H1 (cell line): Measurements from ENCODE around the gene ARMC12. TPM values are rescaled to one million over a fixed set of nuclear protein-coding genes. Genes with fewer than 3 reads are reported as not detected.

Source experiments
- BCL11A ChIP-seq, 2 experiments: IDR thresholded peaks; one replicate each; pipeline ENCODE4 v1.6.1; 2011; ENCODE audit warnings: low read depth in 2 of 2, low read length in 2 of 2, mild to moderate bottlenecking in 2 of 2
- CEBPB ChIP-seq: IDR thresholded peaks from 2 replicates; pipeline ENCODE4 v1.6.1; 2012; ENCODE audit warnings: low read depth, low read length
- CHD1 ChIP-seq: IDR thresholded peaks from 2 replicates; pipeline ENCODE4 v1.6.1; 2012; ENCODE audit warnings: low read depth, low read length, improper control_type of control experiment
- CTCF ChIP-seq, 3 experiments: IDR thresholded peaks; 1 replicate in 2 of 3; 2 replicates in 1 of 3; pipeline versions ENCODE4 v1.5.1 to v1.6.1; 2011; ENCODE audit warnings: low read length in 3 of 3, mild to moderate bottlenecking in 3 of 3, inconsistent platforms in 2 of 3, low read depth in 1 of 3, moderate library complexity in 1 of 3; ENCODE audit not compliant: insufficient read depth in 1 of 3; ENCODE audit errors: control extremely low read depth in 1 of 3
- EGR1 ChIP-seq: IDR thresholded peaks from 2 replicates; pipeline ENCODE4 v1.6.1; 2011; ENCODE audit warnings: low read depth, low read length, borderline replicate concordance
- HDAC6 ChIP-seq: IDR thresholded peaks from one replicate; pipeline ENCODE4 v1.7.1; 2012; ENCODE audit warnings: low read depth, mild to moderate bottlenecking, inconsistent platforms, low read length, moderate library complexity
- JUND ChIP-seq: IDR thresholded peaks from 2 replicates; pipeline ENCODE4 v1.6.1; 2011; ENCODE audit warnings: mild to moderate bottlenecking, improper control_type of control experiment, low read length
- MAFK ChIP-seq: IDR thresholded peaks from 2 replicates; pipeline ENCODE4 v1.6.1; 2012; ENCODE audit warnings: low read depth, mild to moderate bottlenecking, improper control_type of control experiment, low read length
- NANOG ChIP-seq: IDR thresholded peaks from 2 replicates; pipeline ENCODE4 v1.6.1; 2011; ENCODE audit warnings: low read length, low read depth, mild to moderate bottlenecking, inconsistent platforms; ENCODE audit not compliant: insufficient read depth, poor library complexity, severe bottlenecking
- POU5F1 ChIP-seq: IDR thresholded peaks from 2 replicates; pipeline ENCODE4 v1.6.1; 2011; ENCODE audit warnings: low read depth, mild to moderate bottlenecking, low read length, moderate library complexity
- RNF2 ChIP-seq: fragments of 200-900, 300-1000 bp; sonication (generic); IDR thresholded peaks from 2 replicates; pipeline ENCODE4 v1.7.1; 2016; ENCODE audit warnings: borderline replicate concordance, low read depth, mild to moderate bottlenecking, antibody characterized with exemption, low read length; ENCODE audit not compliant: poor library complexity, severe bottlenecking; ENCODE audit errors: missing control alignments
- SAP30 ChIP-seq: fragments of 300-600 bp; sonication (generic); IDR thresholded peaks from 2 replicates; pipeline ENCODE4 v1.7.1; 2012; ENCODE audit warnings: low read length, moderate library complexity, mild to moderate bottlenecking, inconsistent platforms; ENCODE audit not compliant: insufficient read depth, insufficient replicate concordance
- SIX5 ChIP-seq: IDR thresholded peaks from 2 replicates; pipeline ENCODE4 v1.6.1; 2011; ENCODE audit warnings: mild to moderate bottlenecking, low read depth, low read length
- SP2 ChIP-seq: IDR thresholded peaks from 2 replicates; pipeline ENCODE4 v1.6.1; 2012; ENCODE audit warnings: mild to moderate bottlenecking, low read length, inconsistent platforms
- SP4 ChIP-seq: IDR thresholded peaks from 2 replicates; pipeline ENCODE4 v1.6.1; 2012; ENCODE audit warnings: low read length, inconsistent platforms
- TAF1 ChIP-seq: IDR thresholded peaks from 2 replicates; pipeline ENCODE4 v1.6.1; 2011; ENCODE audit warnings: mild to moderate bottlenecking, low read depth, low read length
- YY1 ChIP-seq: IDR thresholded peaks from 2 replicates; pipeline ENCODE4 v1.6.1; 2011; ENCODE audit warnings: low read depth, mild to moderate bottlenecking, low read length
- polyA plus RNA-seq, 7 experiments: library from polyadenylated mRNA; depleted of rRNA in 3 of 7; stranded (reverse) in 5 of 7; unstranded in 2 of 7; fragments of >200 nt in 5 of 7; fragments of 200-250 nt in 2 of 7; gene quantifications; 1 replicate in 5 of 7; 2 replicates in 1 of 7; 4 replicates in 1 of 7; pipeline versions ENCODE4 v1.2.1 to v1.2.3, GENCODE V29; 2011 to 2013; ENCODE audit warnings: missing spikeins in 2 of 7, mixed read lengths in 2 of 7
- total RNA-seq: library from RNA; stranded (reverse); fragmentation: NEBNext Ultra II Directional; extraction: Animal tissue kit (Norgen Biotek cat#: 25700); gene quantifications from 2 replicates; pipeline ENCODE4 v1.2.1, GENCODE V29; 2021
- TF ChIP-seq, protein P1 (sequence below): IDR thresholded peaks from 2 replicates; pipeline ENCODE4 v1.6.1; 2012; ENCODE audit warnings: inconsistent platforms
- TF ChIP-seq, protein P2 (sequence below): IDR thresholded peaks from 2 replicates; pipeline ENCODE4 v1.6.1; 2011; ENCODE audit warnings: low read depth, mild to moderate bottlenecking, low read length; ENCODE audit not compliant: insufficient read depth

ARMC12 gene
- total and polyA plus RNA-seq, 2 of the 8 experiments (the other 6 are each of a cell fraction or from before 2014, with no cell fraction given) = 0.86 to 3.7 TPM

- no peak for TF ChIP-seq CTCF (IDR thresholded peaks at IDR 0.05; ENCODE audit: control extremely low read depth in 1 of 3, insufficient read depth in 1 of 3, low read depth in 1 of 3, low read length in 3 of 3)
- peak; percentile 2 for TF ChIP-seq NANOG
- TF ChIP-seq CEBPB = no peak
- no peak for TF ChIP-seq BCL11A (IDR thresholded peaks at IDR 0.05; ENCODE audit: low read depth in 2 of 2, low read length in 2 of 2)
- TF ChIP-seq SP4 = 0 out of 2 replicates have a peak, but pooled peaks have one; percentile 39
- TF ChIP-seq EGR1 = 0 out of 2 replicates have a peak, but pooled peaks have one; percentile 5
- TF ChIP-seq RNF2 = no peak
- TF ChIP-seq, protein P1, sequence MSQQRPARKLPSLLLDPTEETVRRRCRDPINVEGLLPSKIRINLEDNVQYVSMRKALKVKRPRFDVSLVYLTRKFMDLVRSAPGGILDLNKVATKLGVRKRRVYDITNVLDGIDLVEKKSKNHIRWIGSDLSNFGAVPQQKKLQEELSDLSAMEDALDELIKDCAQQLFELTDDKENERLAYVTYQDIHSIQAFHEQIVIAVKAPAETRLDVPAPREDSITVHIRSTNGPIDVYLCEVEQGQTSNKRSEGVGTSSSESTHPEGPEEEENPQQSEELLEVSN = peak; percentile 31; the same call in 1 of the 2 replicates
- TF ChIP-seq POU5F1 = no peak
- TF ChIP-seq SAP30 = no peak
- TF ChIP-seq, protein P2, sequence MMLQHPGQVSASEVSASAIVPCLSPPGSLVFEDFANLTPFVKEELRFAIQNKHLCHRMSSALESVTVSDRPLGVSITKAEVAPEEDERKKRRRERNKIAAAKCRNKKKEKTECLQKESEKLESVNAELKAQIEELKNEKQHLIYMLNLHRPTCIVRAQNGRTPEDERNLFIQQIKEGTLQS = no peak
- no peak; the same call in 1 of the 2 replicates for TF ChIP-seq YY1
- TF ChIP-seq TAF1 = peak; percentile 65; the same call in 1 of the 2 replicates
- TF ChIP-seq JUND = no peak
- TF ChIP-seq SP2 = peak; percentile 50
- no peak for TF ChIP-seq SIX5
- TF ChIP-seq CHD1 = no peak
- no peak for TF ChIP-seq HDAC6
- no peak for TF ChIP-seq MAFK
Observed at GRCh38 chr6:35688605-35689322, 48.1 kb upstream of the ARMC12 start, which contains the start of gene FKBP5 (continued).
